ENCODE results near the gene NRROS.

DNA sequence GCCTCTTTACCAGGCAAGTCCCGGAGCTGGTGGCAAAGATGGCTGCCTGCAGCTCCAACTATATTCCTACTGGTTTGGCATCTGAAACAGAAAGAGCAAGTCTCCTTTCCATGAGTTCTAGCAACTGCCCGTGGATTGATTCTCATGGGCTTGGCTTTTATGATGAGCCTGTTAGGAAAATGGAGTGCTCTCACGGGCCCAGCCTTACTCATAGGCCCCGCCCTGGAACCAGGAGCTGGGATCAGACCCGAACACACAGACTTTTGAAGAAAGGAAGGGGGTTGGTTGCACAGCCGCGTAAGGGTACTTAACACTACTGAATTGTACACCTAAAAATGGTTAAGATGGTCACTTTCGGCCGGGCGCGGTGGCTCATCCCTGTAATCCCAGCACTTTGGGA lies 2.9 kb downstream of the NRROS start:
- TF ChIP-seq GATA2 (IDR thresholded peaks at IDR 0.05; ENCODE audit: low read depth, low read length), result no peak
- no peak for TF ChIP-seq GATA3 (IDR thresholded peaks at IDR 0.05; ENCODE audit: low read depth, low read length)

Data from SH-SY5Y (cell line).